GM19463 (cell line): ENCODE measurements around the gene RDH13.
"Not testable (repeated sequence)": the region's sequence is repeated elsewhere in the genome, so short reads cannot be mapped to it uniquely, and the experiment has no call there.

Experiments
- ATAC-seq: cut with Tn5 transposase; IDR thresholded peaks from one replicate; pipeline ENCODE4 v1.9.1; 2021; ENCODE audit warnings: mild to moderate bottlenecking, moderate library complexity; ENCODE audit not compliant: unreplicated experiment

Gene RDH13

DNA sequence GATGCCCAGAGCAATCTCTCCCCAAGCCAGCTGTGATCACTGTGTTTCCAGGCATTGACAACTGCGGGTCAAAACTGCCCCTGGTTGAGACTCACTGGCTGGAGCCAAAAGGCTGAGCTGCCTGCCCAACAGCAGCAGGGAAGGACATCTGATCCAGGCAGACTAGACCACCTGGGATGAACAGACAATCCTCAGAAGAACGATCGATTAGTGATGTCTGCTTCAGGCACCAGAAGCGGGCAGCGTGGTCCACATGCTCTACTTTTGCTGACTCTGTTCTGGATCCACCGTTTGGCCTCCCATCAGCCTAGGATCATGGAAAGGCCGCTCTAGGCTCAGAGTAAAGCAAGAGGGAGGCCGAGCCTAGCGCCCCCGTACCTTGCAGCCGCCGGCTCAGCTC, 15.0 kb downstream of the RDH13 start:
- ATAC-seq = no peak

DNA sequence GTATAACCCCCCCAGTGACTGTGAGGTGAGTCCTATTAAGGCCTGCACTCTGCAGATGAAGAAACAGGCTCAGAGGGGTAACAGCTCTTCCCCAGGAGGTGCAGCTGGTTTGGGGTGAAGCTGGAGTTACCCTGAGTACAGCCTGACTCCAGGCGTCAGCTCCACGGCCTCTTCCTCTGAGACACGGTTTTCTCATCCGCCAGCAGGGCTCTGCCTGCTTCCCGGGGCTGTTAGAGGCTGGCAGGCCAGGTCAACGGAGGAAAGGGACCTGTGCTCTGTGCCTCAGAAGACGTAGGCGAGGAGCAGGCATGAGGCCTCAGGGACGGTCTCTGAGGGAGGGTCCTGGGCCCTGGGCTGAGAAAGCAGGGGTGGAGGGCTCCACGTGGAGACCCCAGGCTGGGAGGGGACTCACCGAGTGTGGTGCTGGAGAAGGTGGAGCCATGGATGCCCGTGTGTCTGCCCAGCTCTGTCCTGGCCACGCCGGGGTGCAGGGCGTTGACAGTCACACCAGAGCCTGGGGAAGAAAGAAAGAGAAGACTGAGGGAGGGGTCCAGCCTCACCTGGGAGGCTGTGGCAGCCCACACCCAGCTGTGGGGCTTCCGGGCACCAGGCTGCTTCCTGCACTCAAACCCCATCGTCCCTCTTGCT, 15.8 kb downstream of the RDH13 start:
- ATAC-seq = no peak

DNA sequence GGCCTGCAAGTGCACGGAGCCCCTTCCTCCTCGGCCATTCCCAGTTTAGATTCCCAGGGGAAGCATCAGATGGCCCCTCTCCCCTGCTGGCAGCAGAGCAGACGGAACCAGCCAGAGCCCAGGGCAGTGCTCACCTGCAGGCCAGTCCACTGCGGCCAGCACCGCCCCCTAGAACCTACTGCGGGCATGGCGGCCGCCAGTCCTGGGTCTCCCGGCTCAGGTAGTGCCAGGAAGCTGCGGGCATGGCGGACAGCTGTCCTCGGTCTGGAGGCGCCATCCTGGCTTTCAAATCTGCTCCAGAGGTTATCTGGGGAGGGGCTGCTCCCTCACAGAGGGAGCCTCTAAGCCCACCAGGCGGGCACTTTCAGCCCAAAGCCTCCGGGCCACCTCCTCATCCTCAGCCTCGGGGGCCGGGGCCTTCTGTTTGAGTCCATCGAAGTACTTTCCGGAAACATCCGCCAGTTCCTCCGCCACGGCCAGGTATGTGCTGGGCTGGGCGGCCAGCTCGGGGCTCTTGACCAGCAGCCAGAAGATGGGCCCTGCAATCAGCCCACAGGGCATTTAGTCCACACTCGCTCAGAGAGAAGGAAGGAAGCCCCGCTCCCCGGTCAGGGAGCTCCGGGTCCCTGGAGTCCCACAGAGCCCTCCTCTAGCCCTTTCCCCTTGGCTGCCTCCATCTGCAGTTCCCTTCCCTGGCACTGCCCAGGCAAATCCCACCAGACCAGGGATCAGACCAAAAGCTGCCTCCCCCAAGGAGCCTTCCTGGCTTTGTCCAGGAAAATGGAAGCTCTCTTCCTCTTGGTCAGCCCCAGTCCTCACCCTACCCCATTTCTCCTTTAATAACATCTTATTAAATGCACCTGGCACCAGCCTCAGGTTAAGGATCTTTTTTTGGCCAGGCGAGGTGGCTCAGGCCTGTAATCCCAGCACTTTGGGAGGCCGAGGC, 17.9 kb downstream of the RDH13 start:
- no peak for ATAC-seq

DNA sequence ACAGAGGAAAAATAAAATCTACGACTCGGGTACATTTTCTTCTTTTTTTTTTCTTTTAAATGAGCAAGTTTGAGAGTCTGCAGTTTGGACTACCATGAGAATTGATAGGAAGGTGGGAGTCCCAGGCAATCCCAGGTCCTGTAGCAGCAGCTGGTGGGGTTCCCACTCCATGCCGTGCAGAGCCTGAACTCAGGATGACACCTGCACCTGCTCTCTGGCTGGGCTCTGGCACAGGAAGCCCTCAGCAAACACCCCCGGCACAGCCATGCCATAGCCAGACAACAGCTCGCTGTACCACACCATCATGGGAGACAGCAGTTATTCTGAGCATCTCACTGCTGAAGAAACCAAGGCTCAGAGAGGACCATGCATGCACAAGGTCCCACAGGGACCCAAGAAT, 18.7 kb downstream of the RDH13 start:
- ATAC-seq = no peak

DNA sequence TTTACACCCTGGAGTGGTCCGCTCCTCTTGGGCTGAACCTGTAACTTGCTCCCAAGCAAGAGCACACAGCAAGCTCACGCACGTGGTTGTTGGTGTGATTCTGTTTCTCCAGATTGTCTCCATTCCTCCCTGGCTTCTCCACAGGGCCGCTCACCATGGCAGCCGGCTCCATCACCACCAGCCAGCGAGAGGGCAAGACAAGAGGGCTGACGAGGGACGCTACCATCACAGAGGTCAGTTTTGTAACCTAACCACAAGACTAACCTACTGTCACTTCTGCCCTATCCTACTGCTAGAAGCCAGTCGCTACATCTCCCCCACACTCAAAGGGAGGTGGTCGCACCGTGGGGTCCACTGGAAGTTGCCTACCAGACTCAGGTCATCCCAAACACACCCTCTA, 20.3 kb downstream of the RDH13 start:
- no peak for ATAC-seq

DNA sequence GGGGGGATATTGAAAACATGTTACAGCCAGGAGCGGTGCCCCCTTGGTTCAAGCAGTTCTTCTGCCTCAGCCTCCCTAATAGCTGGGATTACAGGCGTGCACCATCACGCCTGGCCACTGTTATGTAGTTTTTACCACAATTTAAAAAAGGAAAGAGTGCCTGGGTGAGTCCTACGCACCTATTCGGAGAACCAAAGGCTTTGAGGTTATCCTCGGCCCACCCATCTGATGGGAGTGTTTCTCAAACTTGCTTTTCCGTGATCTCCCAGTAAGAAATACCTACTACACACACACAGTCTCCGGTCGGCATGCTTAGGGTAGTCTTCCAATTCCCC, 20.6 kb downstream of the RDH13 start:
- no peak for ATAC-seq

DNA sequence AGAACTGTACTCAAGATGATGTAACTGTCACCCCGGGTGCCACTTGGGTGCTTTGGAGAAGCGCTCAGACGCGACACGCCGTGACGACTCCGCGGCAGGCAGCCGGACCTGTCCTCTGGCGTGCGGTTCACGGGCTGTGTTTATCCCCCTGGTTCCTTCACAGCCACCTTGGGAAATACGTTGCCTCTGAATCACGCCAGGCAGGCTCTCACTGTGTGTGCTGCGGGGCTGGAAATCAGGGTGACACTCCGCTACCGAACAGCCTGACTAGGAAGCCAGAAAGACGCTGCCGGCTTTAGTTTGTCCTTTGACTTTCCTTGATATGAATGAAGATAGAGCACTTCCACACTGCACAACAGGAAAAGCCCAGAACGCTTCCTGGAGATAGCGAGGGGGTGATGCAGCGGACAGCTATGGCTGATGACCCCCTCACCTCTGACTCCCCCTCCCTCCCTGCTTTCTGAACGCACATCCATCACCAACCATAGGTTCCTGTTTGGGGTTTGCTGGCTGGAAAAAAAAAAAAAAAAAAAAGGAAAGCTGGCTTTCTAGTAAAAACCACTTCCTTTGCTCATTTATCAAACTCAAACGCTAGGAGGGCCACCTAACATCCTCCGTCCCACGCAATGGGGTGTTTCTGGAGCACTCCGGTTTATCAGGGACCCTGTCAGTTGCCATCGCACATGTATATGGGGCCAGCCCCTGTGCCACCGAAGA, 21.2 kb downstream of the RDH13 start:
- no peak for ATAC-seq

DNA sequence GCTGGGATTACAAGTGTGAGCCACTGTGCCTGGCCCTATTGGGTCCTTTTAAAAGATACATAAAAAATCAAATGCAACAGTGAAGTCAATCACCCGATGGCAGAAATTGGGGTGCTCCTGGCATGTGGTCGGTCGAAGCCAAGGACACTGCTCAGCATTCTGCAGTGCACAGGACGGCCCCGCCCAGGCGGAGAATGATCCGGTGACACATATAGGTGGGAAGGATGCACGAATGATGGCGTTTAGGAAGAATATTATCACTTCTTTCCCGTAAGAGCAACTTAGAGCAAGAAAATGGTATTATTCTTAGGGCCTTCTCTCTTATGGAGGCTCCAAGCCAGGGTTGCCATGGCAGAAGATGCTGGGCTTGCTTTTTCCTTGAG, 21.7 kb downstream of the RDH13 start:
- no peak for ATAC-seq

DNA sequence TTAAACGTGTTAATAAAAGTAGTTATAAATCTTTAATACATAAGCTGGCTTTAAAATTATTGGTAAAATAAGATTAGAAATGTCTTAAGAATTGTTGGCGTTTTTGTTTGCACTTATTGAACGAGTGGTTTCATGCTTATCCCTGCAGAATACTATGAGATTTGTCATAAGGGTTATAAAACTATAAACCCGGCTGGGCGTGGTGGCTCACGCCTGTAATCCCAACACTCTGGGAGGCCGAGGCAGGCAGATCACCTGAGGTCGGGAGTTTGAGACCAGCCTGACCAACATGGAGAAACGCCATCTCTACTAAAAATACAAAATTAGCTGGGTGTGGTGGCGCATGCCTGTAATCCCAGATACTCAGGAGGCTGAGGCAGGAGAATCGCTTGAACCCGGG, 22.3 kb downstream of the RDH13 start:
- not testable (repeated sequence) for ATAC-seq

DNA sequence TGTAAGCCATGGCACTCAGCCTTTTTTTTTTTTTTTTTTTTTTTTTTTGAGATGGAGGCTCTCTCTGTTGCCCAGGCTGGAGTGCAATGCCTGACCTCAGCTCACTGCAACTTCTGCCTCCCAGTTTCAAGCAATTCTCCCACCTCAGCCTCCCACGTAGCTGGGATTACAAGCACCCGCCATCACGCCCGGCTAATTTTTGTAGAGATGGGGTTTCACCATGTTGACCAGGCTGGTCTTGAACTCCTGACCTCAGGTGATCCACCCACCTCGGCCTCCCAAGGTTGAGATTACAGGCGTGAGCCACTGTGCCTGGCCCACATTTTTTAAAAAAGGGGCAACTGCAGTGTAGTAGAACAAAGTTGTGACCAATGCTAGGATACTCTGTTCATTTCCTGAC, 25.3 kb downstream of the RDH13 start:
- not testable (repeated sequence) for ATAC-seq

DNA sequence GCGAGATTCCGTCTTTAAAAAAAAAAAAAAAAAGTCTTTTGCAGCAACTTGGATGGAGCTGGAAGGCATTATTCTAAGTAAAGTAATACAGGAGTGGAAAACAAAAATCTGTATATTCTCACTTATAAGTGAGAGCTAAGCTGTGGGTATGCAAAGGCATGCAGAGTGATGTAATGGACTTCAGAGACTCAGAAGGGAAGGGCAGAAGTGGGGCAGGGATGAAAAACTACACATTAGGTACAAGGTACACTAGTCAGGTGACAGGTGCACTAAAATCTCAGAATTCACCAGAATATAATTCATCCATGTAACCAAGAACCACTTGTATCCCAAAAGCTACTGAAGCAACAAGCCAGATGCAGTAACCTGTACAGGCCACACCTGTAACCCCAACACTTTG, 26.9 kb downstream of the RDH13 start:
- no peak for ATAC-seq

DNA sequence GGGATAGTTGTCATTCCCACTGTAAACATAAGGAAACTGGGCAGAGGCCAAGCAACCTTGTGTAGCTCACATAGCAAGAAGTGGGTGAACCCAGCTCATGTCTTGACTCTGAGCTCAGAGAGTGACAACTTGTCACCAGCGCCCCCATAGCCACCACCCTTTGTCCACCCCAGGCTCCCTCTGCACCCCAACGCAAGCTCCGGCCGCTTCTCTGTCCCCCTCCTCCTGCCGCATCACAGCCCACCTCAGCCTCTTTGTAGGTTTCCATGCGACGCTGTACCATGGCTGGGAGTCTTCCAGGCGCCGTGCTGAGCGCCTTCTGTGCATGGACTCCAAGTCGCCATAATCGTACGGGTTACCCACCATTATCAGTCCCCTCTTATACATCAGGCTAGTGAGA, 28.2 kb downstream of the RDH13 start:
- no peak for ATAC-seq

DNA sequence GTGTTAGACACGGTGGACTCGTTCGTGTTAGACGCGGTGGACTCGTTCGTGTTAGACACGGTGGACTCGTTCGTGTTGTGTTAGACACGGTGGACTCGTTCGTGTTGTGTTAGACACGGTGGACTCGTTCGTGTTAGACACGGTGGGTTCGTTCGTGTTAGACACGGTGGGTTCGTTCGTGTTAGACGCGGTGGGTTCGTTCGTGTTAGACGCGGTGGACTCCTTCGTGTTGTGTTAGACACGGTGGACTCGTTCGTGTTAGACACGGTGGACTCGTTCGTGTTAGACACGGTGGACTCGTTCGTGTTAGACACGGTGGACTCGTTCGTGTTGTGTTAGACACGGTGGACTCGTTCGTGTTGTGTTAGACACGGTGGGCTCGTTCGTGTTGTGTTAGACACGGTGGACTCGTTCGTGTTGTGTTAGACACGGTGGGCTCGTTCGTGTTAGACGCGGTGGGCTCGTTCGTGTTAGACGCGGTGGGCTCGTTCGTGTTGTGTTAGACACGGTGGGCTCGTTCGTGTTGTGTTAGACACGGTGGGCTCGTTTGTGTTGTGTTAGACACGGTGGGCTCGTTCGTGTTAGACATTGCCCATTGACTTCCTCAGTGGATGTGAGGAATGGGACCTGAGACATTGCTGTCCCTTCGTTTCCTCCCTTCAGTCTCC, 29.8 kb downstream of the RDH13 start:
- ATAC-seq = not testable (repeated sequence)

DNA sequence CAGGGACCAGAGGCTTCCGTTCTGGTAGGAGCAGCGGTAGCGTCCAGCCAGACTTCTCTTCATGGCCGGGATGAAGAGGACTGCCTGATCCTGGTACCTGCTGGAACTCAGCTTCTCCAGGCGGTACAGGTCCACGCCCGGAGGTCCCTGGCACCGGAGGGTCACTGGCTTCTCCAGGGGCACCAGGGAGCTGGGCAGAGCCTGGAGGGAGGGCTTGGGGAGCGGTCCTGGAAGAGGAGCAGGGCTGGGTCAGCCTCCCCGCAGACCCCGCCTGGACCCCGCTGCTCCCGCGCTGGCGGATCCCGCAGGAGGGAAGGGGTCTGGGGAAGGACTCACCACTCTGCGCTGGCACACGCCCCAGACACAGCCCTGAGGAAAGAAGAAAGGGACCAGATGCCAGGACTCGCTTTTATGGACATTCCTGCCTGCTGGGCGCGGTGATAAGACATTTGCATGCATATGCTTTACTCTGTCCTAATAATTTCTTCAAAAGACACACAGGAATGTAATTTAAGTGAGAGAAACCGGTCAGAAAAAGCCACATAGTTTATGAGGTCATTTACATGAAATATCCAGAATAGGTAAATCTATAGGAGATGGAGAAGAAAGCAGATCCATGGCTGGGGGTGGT, 30.7 kb downstream of the RDH13 start:
- ATAC-seq = no peak

DNA sequence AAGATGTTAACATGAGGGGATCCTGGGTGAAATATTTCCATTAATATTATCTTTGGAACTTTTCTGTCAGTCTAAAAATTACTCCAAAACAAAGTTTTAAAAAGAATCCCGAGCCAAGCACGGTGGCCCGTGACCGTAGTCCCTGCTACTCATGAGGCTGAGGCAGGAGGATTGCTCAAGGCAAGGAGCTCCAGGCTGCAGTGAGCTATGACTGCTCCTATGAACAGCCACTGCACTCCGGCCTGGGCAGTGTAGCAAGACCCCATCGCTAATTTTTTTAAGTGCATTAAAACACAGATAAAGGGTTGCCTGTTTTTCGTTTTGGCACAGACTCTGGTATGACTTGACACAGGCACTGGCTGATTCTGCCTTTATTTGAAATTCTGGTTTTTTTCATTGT, 31.8 kb downstream of the RDH13 start:
- ATAC-seq = no peak

DNA sequence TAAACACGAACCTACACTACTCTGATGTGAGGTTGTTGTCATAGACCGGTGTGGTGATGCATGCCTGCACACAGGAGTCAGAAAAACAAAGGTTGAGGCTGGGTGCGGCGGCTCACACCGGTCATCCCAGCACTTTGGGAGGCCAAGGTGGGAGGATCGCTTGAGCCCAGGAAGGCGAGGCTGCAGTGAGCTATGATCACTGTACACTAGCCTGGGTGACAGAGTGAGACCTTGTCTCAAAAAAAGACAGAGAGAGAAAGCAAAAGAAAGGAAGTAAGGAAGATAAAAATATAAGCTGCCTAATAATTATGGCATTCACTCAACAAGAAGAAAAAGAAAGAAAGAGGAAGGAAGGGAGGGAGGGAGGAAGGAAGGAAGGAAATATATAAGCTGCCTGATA, 34.2 kb downstream of the RDH13 start:
- no peak for ATAC-seq

DNA sequence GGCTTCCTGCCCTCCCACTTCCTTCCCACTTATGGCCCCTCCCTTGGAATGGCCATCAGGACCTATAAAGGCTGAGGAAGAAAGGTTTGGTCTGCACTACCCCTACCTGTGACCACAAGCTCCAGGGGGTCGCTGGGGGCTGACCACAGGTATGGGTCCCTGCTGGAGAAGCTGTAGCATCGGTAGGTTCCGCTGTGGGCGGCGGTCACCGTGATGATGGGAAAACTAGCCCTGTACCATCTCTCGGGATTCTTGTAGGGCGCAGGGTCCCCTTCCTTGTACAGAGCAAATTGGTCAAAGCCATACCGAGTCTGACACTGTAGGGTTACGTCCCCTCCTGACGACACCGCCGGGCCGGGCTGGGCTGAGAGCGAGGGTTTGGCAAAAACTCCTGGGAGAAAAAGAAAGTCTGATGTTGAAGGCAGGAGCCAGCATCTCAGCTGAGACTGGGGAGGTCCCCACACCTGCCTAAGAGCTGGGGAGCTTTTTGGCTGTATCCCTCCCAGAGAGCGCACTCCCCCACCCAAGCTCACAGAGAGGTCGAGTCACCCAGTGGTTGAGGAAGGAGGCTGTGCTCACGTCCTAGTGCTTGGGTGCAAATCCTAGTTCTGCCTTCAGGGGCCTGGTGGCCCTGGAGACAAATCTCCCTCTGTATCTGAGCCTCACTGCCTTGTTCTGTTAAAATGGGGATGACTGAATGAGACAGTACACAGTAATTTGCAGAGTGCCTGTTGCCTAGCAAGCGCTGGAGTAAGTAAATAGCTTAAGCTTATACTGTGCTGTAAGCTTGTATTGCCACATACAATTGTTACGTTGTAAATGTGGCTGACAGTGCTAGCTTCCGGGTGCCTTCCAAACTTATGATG, 35.2 kb downstream of the RDH13 start:
- no peak for ATAC-seq

DNA sequence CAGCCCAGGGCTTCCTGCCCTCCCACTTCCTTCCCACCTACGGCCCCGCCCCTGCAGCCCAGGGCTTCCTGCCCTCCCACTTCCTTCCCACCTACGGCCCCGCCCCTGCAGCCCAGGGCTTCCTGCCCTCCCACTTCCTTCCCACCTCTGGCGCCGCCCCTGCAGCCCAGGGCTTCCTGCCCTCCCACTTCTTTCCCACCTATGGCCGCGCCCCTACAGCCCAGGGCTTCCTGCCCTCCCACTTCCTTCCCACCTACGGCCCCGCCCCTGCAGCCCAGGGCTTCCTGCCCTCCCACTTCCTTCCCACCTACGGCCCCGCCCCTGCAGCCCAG, 35.8 kb downstream of the RDH13 start:
- ATAC-seq = not testable (repeated sequence)

DNA sequence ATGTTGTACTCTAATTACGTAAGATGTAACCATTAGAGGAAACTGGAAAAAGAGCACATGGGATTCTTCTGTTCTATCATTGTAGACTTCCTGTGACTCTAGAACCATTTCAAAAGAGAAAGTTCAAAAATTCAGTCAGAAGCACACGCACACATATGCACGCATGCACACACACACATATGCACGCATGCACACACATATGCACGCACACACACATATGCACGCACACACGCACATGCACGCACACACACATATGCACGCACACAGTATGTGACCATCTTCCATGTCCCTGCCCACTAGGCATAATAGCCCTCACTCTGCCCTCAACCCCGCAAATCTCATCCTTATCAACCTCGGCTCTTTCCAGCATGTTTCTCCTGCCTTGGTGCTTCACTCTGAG, 38.8 kb downstream of the RDH13 start:
- ATAC-seq = no peak

DNA sequence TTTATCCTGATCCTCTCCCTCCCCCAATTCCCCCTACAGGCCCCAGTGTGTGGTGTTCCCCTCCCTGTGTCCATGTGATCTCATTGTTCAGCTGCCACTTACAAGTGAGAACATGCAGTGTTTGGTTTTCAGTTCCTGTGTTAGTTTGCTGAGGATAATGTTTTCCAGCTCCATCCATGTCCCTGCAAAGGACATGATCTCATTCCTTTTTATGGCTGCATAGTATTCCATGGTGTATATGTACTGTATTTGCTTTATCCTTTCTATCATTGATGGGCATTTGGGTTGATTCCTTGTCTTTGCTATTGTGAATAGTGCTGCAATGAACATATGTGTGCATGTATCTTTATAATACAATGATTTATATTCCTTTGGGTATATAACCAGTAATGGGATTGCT, 42.6 kb downstream of the RDH13 start:
- ATAC-seq = not testable (repeated sequence)
